ENCODE results near the gene HABP4.

DNA sequence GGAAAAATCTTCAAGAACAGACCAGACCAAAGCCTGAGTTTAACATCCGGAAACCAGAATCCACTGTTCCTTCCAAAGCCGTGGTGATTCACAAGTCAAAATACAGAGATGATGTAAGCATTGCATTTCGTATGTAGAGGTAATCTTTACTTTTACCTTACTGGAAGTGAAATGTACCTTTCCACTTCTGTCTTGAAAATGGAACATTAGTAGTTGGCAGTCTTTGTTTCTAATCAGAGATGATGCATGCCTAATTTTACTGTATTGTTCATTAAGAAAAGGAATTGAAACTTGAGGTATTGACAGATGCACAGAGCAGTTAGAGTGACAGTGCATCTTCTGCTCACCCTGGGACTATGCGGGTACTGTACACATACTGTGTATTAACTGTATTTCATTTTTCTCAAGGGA, 34.6 kb downstream of the HABP4 start:
- TF ChIP-seq EZH2 (IDR thresholded peaks at IDR 0.05; ENCODE audit: borderline replicate concordance, low read length), result no peak
- TF ChIP-seq, protein P1, sequence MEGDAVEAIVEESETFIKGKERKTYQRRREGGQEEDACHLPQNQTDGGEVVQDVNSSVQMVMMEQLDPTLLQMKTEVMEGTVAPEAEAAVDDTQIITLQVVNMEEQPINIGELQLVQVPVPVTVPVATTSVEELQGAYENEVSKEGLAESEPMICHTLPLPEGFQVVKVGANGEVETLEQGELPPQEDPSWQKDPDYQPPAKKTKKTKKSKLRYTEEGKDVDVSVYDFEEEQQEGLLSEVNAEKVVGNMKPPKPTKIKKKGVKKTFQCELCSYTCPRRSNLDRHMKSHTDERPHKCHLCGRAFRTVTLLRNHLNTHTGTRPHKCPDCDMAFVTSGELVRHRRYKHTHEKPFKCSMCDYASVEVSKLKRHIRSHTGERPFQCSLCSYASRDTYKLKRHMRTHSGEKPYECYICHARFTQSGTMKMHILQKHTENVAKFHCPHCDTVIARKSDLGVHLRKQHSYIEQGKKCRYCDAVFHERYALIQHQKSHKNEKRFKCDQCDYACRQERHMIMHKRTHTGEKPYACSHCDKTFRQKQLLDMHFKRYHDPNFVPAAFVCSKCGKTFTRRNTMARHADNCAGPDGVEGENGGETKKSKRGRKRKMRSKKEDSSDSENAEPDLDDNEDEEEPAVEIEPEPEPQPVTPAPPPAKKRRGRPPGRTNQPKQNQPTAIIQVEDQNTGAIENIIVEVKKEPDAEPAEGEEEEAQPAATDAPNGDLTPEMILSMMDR (conservative IDR thresholded peaks at IDR 0.05 in 1 of 2, IDR thresholded peaks at IDR 0.05 in 1 of 2; ENCODE audit: extremely low read depth in 1 of 2, insufficient read depth in 1 of 2, low read depth in 1 of 2, low read length in 2 of 2), result no peak

Data from mammary epithelial cell (primary cell).